DMS79 treated with DMSO at 0.1 percent for 48 hours (cell line): ENCODE data around the gene PRH1.

Experiments used
- DNase-seq: peaks from one replicate; lab custom pipeline; 2025; lab: John Stamatoyannopoulos, UW

Gene PRH1

DNA sequence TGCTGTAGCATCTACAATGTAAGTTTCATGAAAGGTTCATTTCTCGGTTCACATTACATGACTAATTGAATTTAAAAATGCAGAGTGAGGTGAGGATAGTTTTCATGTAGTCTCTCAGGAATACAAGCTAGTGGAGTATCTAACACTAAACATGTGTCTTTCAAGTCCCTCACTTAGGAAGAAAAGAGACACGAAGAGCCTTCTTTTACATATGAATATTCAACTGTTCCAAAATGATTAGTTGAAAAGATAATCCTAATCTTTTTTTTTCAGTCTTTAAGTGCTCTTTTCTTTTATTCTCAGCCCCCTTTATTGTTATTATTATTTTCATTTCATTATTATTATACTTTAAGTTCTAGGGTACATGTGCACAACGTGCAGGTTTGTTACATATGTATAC, 45.6 kb downstream of the PRH1 start:
- DNase-seq: no peak
